Karpas-422 (cell line): Measurements from ENCODE around the gene TNFSF9. TPM values are rescaled to one million over a fixed set of nuclear protein-coding genes. Genes with fewer than 3 reads are reported as not detected.
A peak's percentile ranks its signal among the peaks of the same experiment; 100 is the strongest.
"Not testable (repeated sequence)": the region's sequence is repeated elsewhere in the genome, so short reads cannot be mapped to it uniquely, and the experiment has no call there.

ENCODE experiments used
- DNase-seq: peaks from one replicate; pipeline ENCODE4 v3.0.0-alpha.2; 2015
- H2AFZ ChIP-seq: fragments of 200-600 bp; sonication (generic); 2 replicates; pipeline ENCODE4 v1.6.1; 2014; ENCODE audit warnings: antibody characterized with exemption, low read length, mixed read lengths
- H3K27ac ChIP-seq: fragments of 200-600 bp; sonication (generic); 2 replicates; pipeline ENCODE4 v1.5.1; 2014; ENCODE audit warnings: mild to moderate bottlenecking, low read length, moderate library complexity
- H3K27me3 ChIP-seq: fragments of 200-600 bp; sonication (generic); 2 replicates; pipeline ENCODE4 v1.6.1; 2014; ENCODE audit warnings: low read length, mixed read lengths
- H3K36me3 ChIP-seq: fragments of 200-600 bp; sonication (generic); 2 replicates; pipeline ENCODE4 v1.6.1; 2014; ENCODE audit warnings: low read length, mixed read lengths; ENCODE audit not compliant: insufficient read depth
- H3K4me1 ChIP-seq: fragments of 200-600 bp; sonication (generic); 2 replicates; pipeline ENCODE4 v1.6.1; 2014; ENCODE audit warnings: mild to moderate bottlenecking, low read length, mixed read lengths
- H3K4me2 ChIP-seq: fragments of 200-600 bp; sonication (generic); 2 replicates; pipeline ENCODE4 v1.6.1; 2014; ENCODE audit warnings: low read length, low read depth, mild to moderate bottlenecking; ENCODE audit not compliant: poor library complexity, severe bottlenecking
- H3K4me3 ChIP-seq: fragments of 200-600 bp; sonication (generic); 2 replicates; pipeline ENCODE4 v1.5.1; 2014; ENCODE audit warnings: mild to moderate bottlenecking, antibody characterized with exemption, low read length, mixed read lengths
- H3K79me2 ChIP-seq: fragments of 200-600 bp; sonication (generic); 2 replicates; pipeline ENCODE4 v1.6.1; 2014; ENCODE audit warnings: mild to moderate bottlenecking, low read length, mixed read lengths
- H3K9ac ChIP-seq: fragments of 200-600 bp; sonication (generic); 2 replicates; pipeline ENCODE4 v1.6.0; 2014; ENCODE audit warnings: low read length
- H3K9me2 ChIP-seq: fragments of 200-600 bp; sonication (generic), shearing (Covaris generic); replicated peaks from 2 replicates; pipeline ENCODE4 v1.6.0; 2014; ENCODE audit warnings: mild to moderate bottlenecking, low read length, moderate library complexity; ENCODE audit not compliant: insufficient read depth
- H3K9me3 ChIP-seq: fragments of 300-700, 200-600 bp; sonication (generic); 2 replicates; pipeline ENCODE4 v1.6.1; 2014; ENCODE audit warnings: low read length, mixed read lengths
- H4K20me1 ChIP-seq: fragments of 200-600 bp; sonication (generic); 2 replicates; pipeline ENCODE4 v1.6.1; 2014; ENCODE audit warnings: mild to moderate bottlenecking, antibody characterized with exemption, low read length, low read depth; ENCODE audit not compliant: insufficient read depth
- total RNA-seq: library from RNA; depleted of rRNA; stranded (reverse); fragments of >200 nt; shearing (Covaris generic); gene quantifications from 2 replicates; pipeline ENCODE4 v1.2.3, GENCODE V29; 2014; ENCODE audit warnings: low replicate concordance

TNFSF9 gene
- total RNA-seq, 1 experiment from 2014 or later, result 14.5 TPM

DNA sequence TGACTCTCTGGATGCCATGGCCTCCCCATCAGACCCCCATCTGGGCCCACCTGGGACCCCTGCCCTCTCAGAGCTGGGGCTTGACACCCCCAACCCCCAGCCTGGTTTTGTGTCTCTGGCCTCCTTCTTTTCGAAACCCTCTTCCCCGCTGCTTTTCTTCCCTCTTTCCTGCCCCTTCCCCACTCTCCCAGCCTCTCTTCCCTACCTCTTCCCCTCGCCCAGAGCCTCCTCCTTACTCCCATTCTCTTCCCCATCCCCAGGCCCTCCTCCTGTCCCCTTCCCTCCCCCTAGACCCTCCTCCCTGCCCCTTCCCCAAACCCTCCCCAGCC, 2.1 kb downstream of the TNFSF9 start:
- no peaks in the 10 kb centered on the region for H3K36me3 ChIP-seq
- no peaks in the 10 kb centered on the region for H3K9me2 ChIP-seq
- no peaks in the 10 kb centered on the region for H3K79me2 ChIP-seq
- H3K27ac ChIP-seq, result no peak overlapping the region
- H4K20me1 ChIP-seq, result no peaks in the 10 kb centered on the region
- H3K27me3 ChIP-seq, result no peaks in the 10 kb centered on the region
- peak overlapping the region; percentile 73; the same call in 1 of the 2 replicates for H3K4me3 ChIP-seq
- H2AFZ ChIP-seq, result no peak overlapping the region
- no peak for DNase-seq
- peaks cover 70% of the 10 kb centered on the region for H3K4me1 ChIP-seq
- peak overlapping the region; percentile 78 for H3K9ac ChIP-seq
- H3K4me2 ChIP-seq, result peak overlapping the region; percentile 78
- no peaks in the 10 kb centered on the region for H3K9me3 ChIP-seq

DNA sequence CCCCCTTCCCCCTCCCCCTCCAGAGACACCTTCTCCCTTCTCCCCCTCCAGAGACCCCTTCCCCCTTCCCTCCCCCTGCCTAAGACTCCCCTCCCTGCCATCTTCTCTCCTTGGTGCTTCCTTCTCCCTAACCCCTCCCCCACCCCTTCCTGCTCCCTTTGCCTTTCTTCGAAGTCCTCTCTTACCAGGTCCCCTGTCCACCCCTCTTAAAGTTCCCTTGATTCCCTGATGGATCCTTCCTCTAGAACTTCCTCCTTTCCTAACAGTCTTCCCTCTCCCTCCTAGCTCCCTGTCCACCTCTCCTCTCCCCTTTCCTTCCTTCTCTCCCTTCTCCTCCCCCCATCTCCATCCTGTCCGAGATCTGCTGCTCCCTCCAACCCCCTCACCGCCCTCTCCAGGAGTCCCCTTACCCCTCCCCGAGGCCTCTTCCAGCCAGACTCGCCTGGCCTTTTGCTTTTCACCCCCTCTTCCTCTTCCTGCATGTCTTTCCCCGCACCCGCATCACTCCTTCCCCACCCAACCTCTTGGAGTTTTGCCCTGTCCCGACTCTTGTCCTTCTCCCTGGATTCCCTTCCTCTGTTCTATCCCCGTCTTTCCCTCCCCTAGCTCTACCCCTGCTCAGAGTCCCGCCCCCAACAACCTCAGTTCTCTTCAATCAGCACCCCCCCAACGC, 3.1 kb downstream of the TNFSF9 start:
- no peak for DNase-seq
- no peaks in the 10 kb centered on the region for H3K79me2 ChIP-seq
- peaks cover 67% of the 10 kb centered on the region for H3K4me1 ChIP-seq
- H3K9me2 ChIP-seq, result no peaks in the 10 kb centered on the region
- no peaks in the 10 kb centered on the region for H3K27me3 ChIP-seq
- H3K9me3 ChIP-seq, result no peaks in the 10 kb centered on the region
- no peaks in the 10 kb centered on the region for H3K36me3 ChIP-seq
- H3K4me3 ChIP-seq, result no peak overlapping the region
- H2AFZ ChIP-seq, result no peak overlapping the region
- H4K20me1 ChIP-seq, result no peaks in the 10 kb centered on the region
- no peak overlapping the region for H3K9ac ChIP-seq
- H3K27ac ChIP-seq, result no peak overlapping the region
- H3K4me2 ChIP-seq, result no peak overlapping the region

DNA sequence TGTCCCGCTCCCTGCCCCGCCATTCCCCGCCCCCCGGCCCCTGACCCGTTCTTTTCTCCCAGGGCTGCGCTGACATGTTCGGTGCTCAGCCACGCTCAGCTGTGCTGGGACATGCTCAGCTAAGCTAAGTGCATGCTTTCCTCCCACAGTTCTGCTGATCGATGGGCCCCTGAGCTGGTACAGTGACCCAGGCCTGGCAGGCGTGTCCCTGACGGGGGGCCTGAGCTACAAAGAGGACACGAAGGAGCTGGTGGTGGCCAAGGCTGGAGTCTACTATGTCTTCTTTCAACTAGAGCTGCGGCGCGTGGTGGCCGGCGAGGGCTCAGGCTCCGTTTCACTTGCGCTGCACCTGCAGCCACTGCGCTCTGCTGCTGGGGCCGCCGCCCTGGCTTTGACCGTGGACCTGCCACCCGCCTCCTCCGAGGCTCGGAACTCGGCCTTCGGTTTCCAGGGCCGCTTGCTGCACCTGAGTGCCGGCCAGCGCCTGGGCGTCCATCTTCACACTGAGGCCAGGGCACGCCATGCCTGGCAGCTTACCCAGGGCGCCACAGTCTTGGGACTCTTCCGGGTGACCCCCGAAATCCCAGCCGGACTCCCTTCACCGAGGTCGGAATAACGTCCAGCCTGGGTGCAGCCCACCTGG, 3.7 kb downstream of the TNFSF9 start:
- H3K79me2 ChIP-seq, result no peaks in the 10 kb centered on the region
- H2AFZ ChIP-seq, result no peak overlapping the region
- no peak overlapping the region for H3K27ac ChIP-seq
- no peaks in the 10 kb centered on the region for H3K36me3 ChIP-seq
- no peak overlapping the region for H3K9ac ChIP-seq
- peak; percentile 36 for DNase-seq
- H3K4me3 ChIP-seq, result no peak overlapping the region
- H4K20me1 ChIP-seq, result no peaks in the 10 kb centered on the region
- H3K27me3 ChIP-seq, result no peaks in the 10 kb centered on the region
- H3K9me2 ChIP-seq, result no peaks in the 10 kb centered on the region
- peaks cover 60% of the 10 kb centered on the region for H3K4me1 ChIP-seq
- H3K9me3 ChIP-seq, result no peaks in the 10 kb centered on the region
- H3K4me2 ChIP-seq, result no peak overlapping the region

DNA sequence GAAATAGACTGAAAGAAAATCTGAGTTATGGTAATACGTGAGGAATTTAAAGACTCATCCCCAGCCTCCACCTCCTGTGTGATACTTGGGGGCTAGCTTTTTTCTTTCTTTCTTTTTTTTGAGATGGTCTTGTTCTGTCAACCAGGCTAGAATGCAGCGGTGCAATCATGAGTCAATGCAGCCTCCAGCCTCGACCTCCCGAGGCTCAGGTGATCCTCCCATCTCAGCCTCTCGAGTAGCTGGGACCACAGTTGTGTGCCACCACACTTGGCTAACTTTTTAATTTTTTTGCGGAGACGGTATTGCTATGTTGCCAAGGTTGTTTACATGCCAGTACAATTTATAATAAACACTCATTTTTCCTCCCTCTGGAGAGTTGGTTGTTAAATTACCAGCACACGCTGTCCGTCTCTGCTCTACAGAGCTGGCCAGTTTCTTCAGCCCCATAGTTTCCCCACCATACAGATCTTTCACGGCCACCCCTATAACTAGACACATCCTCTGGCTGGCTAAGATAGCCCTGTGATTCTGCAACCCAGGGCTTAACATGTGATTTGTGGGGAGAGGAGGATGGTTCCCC, 4.8 kb downstream of the TNFSF9 start:
- Histone ChIP-seq H3K79me2 (no peaks in the 10 kb centered on the region), H3K36me3 (no peaks in the 10 kb centered on the region), H3K9me3 (no peaks in the 10 kb centered on the region), H3K9ac (no peak overlapping the region), H3K4me1 (peaks cover 49% of the 10 kb centered on the region), H3K9me2 (no peaks in the 10 kb centered on the region), H4K20me1 (no peaks in the 10 kb centered on the region), H3K4me2 (no peak overlapping the region), H3K27me3 (no peaks in the 10 kb centered on the region), H2AFZ (no peak overlapping the region), H3K4me3 (no peak overlapping the region), H3K27ac (no peak overlapping the region)
- peak; percentile 40 for DNase-seq

DNA sequence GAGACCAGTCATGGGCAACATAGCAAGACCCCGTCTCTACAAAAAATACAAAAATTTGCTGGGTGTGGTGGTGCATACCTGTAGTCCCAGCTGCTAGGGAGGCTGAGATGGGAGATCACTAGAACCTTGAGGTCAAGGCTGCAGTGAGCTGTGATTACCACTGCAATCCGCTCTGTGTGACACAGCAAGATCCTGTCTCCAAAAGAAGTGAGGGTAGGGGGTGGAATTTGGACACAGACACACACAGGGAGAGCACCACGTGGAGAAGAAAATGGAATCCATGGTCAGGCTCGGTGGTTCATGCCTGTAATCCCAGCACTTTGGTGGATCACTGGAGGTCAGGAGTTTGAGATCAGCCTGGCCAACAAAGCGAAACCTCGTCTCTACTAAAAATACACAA, 8.7 kb downstream of the TNFSF9 start:
- H3K36me3 ChIP-seq, result no peaks in the 10 kb centered on the region
- no peaks in the 10 kb centered on the region for H3K9me3 ChIP-seq
- H3K79me2 ChIP-seq, result no peaks in the 10 kb centered on the region
- no peaks in the 10 kb centered on the region for H4K20me1 ChIP-seq
- H3K9ac ChIP-seq, result no peak overlapping the region
- H3K4me2 ChIP-seq, result no peak overlapping the region
- peaks cover 24% of the 10 kb centered on the region for H3K4me1 ChIP-seq
- H3K4me3 ChIP-seq, result no peak overlapping the region
- H3K27ac ChIP-seq, result no peak overlapping the region
- peak; percentile 19 for DNase-seq
- H2AFZ ChIP-seq, result no peak overlapping the region
- H3K9me2 ChIP-seq, result no peaks in the 10 kb centered on the region
- H3K27me3 ChIP-seq, result no peaks in the 10 kb centered on the region

DNA sequence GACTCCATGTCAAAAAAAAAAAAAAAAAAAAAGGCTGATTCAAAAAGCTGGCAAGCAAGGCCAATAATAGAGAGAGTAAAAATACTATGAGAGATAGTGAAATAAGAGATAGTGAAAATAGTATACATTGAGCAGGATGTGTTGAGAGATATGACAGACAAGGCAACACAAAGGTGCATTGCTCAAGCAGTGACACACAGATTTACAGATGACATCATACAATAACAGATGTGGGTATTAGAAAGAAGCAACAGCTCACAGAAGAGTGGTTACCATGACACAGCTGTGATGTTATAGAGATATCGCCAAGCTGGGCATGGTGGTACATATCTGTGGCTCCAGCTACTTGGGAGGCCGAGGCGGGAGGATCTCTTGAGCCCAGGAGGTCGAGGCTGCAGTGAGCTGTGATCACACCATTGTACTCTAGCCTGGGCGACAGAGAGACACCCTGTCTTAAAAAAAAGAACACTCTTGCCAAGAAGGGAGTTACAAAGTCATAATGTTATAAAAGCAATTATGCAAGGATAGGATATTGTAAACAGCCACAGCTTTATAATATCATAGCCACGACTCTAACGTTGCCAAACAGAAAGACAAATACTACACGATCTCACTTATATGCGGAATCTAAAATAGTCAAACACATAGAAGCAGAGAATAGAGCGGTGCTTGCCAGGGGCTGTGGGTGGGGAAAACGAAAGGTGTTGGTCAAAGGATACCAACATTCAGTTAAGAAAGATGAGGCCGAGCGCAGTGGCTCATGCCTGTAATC, 10.3 kb downstream of the TNFSF9 start:
- no peak overlapping the region for H3K27ac ChIP-seq
- H3K27me3 ChIP-seq, result no peaks in the 10 kb centered on the region
- H3K4me3 ChIP-seq, result no peak overlapping the region
- H2AFZ ChIP-seq, result no peak overlapping the region
- no peaks in the 10 kb centered on the region for H3K36me3 ChIP-seq
- H3K4me1 ChIP-seq, result peaks cover 19% of the 10 kb centered on the region
- H3K9me2 ChIP-seq, result no peaks in the 10 kb centered on the region
- DNase-seq, result peak; percentile 19
- no peak overlapping the region for H3K9ac ChIP-seq
- H3K79me2 ChIP-seq, result no peaks in the 10 kb centered on the region
- H4K20me1 ChIP-seq, result no peaks in the 10 kb centered on the region
- H3K4me2 ChIP-seq, result no peak overlapping the region
- no peaks in the 10 kb centered on the region for H3K9me3 ChIP-seq

DNA sequence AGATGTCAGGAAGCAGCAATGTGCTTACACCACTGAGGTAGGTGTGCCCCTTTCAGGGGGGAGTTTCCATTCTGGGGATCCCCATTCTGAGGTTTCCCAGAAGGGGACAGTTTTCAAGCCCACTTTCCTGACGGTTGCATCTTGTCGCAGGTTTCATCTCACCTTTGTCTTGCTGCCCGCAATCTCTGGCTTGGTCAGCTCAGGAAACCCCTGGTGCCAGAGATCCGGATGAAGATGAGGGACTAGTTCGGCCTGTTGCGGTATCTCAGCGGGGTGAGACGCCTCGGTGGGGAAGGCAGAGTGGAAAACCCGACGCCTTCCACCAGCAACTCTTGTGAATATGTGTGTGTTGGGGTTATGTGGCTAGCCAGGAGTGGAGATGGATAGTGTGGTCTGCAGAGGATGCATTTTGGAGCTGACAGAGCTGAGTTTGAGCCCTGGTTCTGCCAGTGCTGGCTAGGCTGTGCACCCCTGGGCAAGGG, 13.1 kb downstream of the TNFSF9 start:
- no peaks in the 10 kb centered on the region for H3K4me1 ChIP-seq
- H3K4me3 ChIP-seq, result no peak overlapping the region
- H3K36me3 ChIP-seq, result no peaks in the 10 kb centered on the region
- H3K27me3 ChIP-seq, result no peaks in the 10 kb centered on the region
- no peak overlapping the region for H3K4me2 ChIP-seq
- H2AFZ ChIP-seq, result peak overlapping the region; percentile 21; the same call in 1 of the 2 replicates
- peak; percentile 32 for DNase-seq
- H3K79me2 ChIP-seq, result no peaks in the 10 kb centered on the region
- no peaks in the 10 kb centered on the region for H3K9me2 ChIP-seq
- H3K27ac ChIP-seq, result no peak overlapping the region
- H3K9me3 ChIP-seq, result no peaks in the 10 kb centered on the region
- H3K9ac ChIP-seq, result no peak overlapping the region
- H4K20me1 ChIP-seq, result no peaks in the 10 kb centered on the region

DNA sequence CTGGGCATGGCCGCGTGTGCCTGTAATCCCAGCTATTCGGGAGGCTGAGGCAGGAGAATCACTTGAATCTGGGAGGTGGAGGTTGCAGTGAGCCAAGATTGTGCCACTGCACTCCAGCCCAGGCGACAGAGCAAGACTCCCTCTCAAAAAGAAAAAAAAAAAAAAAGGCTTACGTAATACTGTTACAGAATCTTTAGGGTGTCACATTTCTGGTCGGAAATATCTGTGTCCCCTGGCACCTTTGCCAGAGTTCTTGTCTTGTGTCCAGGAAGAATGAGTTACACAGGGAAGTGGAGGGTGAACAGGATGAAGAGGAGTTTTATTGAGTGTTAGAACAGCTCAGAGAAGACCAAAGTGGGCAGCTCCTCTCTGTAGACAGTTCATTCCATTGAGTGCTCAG, 19.9 kb downstream of the TNFSF9 start:
- not testable (repeated sequence) for H3K4me3 ChIP-seq, H2AFZ ChIP-seq, H4K20me1 ChIP-seq, H3K9me3 ChIP-seq, H3K9me2 ChIP-seq, H3K79me2 ChIP-seq, H3K27me3 ChIP-seq, H3K36me3 ChIP-seq
- Histone ChIP-seq H3K4me1 (peaks cover 28% of the 10 kb centered on the region), H3K9ac (peak overlapping the region; percentile 20; the same call in 1 of the 2 replicates), H3K4me2 (peak overlapping the region; percentile 82), H3K27ac (0 out of 2 replicates have a peak overlapping the region, but pooled peaks have one; percentile 11)
- DNase-seq, result peak; percentile 52
